Umbilical cord (tissue), 2 donors: ENCODE measurements around the gene FAM136A. TPM values are rescaled to one million over a fixed set of nuclear protein-coding genes. Genes with fewer than 3 reads are reported as not detected.
A peak's percentile ranks its signal among the peaks of the same experiment; 100 is the strongest.
"Not testable (repeated sequence)": the region's sequence is repeated elsewhere in the genome, so short reads cannot be mapped to it uniquely, and the experiment has no call there.

Source experiments
- DNase-seq: peaks from one replicate; pipeline ENCODE4 v3.0.0-alpha.2; 2015; ENCODE audit warnings: low spot score
- total RNA-seq: library from RNA; depleted of rRNA; stranded (reverse); fragments of >200 nt; gene quantifications from one replicate; pipeline ENCODE4 v1.2.3, GENCODE V29; 2014; ENCODE audit warnings: low replicate concordance; ENCODE audit not compliant: insufficient read depth

Gene FAM136A
- 20.9 TPM for total RNA-seq

DNA sequence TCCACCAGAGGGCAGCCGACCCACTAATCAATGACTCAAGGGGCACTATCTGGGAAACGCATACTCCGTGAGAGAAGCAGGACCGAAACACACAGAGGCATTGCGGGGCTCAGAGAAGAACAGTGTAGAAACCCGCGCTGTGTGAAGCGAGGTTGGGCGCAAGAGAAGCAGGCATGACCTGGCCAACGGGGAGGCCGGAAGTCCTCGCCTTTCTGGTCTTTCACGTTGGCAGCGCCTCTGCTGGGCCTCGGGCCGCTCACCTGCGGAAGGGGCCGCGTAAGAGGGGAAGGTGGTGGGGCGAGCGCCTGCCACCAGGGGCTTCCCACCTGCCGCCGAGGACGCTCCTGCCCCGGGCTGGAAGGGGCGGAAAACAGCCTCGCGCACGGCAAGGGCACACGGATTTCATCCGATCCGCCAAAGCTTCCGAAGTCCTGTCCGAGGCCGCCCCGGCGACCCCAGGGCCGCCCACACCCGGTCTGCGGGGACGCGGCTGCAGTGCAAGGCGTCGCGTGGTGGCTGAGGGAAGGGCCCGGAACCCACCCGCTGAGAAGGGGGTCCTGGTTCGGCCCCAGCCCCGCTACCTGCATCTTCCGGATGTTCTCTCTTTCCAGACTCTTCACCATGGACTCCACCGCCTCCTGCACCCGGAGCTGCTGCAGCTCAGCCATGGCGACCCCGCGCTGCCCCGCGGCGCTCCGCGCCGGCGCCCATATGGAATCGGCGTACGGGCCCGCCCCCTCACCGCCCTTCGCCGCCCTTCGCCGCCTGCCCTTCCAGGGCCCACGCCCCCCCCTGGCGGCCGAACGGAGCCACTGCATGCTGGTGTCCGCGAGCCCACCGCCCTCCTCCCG, at the start of gene FAM136A:
Gene FAM136A, minus strand, starts transcription at position 724 of the 851 bp plus-strand sequence. Its CDS starts 56 bp downstream, at position 668.
- DNase-seq, result peak; percentile 84

DNA sequence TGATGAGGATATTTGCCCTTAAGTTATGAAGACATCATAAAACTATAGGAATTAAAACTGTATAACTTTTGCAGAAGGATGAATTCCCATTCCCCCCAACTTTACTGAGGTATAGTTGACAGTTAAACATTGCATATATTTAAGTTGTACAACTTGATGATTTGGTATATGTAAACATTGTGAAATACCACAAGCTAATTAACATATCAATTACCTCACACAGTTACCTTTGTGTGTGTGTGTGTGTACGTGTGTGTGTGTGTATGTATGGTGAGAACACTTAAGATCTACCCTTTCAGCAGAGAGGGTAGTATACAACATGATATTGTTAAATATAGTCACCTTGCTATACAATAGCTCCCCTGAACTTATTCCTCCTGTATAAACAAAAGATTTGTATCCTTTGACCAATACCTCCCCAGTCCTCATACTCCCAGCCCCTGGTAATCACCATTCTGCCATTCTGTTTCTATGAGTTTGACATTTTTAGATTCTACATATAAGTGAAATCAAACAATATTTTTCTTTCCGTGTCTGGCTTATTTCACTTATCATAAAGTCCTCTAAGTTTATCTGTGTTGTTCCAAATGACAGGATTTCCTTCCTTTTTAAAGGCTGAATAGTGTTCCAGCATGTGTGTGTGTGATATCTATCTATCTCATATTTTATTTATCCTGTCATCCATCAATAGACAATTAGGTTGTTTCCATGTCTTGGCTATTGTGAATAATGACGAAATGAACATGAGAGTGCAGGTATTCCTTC, 48.2 kb upstream of the FAM136A start:
- DNase-seq, result no peak

DNA sequence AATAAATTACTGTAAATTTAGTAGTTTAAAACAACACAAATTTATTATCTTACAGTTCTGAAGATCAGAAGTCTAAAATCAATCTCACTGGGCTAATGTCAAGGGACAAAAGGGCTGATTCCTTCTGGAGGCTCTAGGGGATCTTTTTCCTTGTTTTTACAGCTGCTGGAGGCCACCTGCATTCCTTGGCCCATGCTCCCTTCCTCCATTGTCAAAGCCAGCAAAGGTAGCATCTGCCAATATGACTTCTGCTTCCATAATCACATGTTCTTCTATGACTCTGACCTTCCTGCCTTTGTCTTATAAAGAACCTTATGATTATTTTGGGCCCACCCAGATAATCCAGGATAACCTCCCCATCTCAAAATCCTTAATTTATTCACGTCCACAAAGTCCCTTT, 46.0 kb upstream of the FAM136A start:
- DNase-seq, result no peak

DNA sequence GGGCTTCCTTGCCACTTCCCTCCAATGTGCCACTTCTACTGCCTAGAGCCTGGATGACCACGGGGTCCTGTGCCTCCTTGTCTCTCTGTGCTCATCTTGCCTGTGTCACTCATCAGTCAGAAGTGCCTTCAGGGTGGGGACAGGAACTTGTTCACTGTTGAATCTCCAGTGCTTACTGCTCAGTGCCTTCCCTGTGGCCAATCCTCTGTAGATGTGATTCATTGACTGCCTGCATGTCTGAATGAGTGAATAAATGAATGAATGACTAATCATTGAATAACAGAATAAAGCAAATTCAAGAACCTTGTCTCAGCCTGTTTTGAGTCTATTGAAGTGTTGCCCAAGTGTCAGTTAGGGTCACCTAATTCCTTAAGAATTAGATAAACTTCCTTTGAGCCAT, 42.3 kb upstream of the FAM136A start:
- no peak for DNase-seq

DNA sequence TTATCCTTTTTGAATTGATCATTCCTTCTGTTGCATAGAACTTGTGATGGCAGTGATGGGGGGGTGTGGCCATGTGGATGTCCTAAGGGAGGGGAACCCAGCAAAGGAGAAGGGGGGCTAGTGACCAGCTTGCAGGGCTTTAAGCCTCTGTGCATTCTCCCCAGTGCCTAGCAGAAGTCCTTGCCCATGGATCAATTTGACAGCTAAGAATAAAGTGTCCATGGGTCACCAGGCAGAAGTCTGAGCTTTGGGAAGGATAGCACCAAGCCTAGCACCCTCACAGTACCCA, 39.6 kb upstream of the FAM136A start:
- no peak for DNase-seq

- DNase-seq, result peak; percentile 27
These were observed 39.1 kb upstream of the FAM136A start for GRCh38 chr2:70340761-70341476.

DNA sequence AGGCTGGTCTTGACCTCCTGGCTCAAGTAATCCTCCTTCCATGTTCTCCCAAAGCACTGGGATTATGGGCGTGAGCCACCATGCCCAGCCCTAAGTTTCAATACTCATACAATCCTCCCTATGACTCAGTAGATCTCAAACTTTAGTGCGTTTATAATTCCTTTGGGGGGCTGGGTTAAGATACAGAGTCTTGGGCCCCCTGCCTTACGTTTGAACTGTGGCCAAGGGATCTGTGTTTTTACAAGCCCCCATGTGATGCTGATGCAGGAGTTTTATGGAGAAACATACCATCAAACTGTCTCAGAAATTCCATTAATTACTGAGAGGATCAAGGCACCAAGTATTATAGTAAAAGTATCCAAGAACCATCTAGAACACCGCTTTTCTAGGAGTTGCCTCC, 38.2 kb upstream of the FAM136A start:
- DNase-seq, result peak; percentile 78

DNA sequence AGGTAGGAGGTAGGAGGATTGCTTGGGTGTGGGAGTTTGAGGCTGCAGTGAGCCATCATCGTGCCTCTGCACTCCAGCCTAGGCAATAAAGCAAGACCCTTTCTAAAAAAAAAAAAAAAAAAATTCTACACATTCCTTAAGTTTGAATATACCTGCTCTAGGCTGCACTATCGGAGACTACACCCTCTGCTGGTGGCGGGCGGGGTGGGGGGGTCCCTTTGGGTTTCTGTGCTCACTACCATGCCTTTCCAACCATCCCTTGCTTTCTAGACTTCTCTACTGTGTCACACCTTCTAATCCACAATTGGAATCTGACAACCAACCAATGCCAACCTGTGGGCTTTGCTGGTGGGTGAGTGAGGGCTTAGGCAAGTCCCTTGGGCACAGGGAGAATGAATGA, 34.7 kb upstream of the FAM136A start:
- no peak for DNase-seq

DNA sequence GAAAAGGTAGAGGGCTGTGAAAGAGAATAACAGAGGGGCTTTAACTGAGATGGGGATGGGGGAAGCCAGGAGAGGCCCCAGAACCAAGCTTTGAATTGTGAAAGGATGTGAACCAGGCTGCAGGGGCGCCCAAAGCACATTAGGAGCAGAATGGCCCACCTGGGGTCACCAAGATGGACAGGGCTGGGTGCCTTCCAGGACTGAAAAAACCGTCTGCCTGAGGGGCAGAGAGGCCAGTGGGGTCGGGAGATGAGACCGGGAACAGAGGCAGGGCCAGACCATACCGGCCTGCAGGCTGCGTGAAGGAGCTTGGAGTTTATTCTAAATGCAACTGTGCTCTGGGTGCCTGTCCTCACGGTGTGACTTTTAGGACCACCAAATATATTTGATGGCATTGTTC, 29.1 kb upstream of the FAM136A start:
- DNase-seq, result no peak

DNA sequence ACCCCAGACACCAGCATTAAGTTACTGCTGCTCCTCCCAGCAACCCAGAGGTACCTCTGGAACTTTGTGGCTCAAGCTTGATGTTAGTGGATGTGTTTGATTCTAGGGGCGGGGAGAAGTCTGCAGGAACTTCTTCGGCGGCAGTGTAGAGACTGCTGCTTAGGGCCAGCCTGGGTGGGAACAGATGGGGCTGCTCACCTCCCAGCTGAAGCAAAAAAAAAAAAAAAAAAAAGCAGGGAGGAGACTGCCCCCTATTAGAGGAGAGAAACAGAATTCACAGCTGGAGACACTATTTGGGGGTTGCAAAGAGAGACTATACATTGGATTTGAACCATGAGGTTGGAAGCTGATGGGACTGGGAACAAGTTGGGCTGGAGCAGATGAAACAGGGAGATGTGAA, 28.6 kb upstream of the FAM136A start:
- DNase-seq, result no peak

DNA sequence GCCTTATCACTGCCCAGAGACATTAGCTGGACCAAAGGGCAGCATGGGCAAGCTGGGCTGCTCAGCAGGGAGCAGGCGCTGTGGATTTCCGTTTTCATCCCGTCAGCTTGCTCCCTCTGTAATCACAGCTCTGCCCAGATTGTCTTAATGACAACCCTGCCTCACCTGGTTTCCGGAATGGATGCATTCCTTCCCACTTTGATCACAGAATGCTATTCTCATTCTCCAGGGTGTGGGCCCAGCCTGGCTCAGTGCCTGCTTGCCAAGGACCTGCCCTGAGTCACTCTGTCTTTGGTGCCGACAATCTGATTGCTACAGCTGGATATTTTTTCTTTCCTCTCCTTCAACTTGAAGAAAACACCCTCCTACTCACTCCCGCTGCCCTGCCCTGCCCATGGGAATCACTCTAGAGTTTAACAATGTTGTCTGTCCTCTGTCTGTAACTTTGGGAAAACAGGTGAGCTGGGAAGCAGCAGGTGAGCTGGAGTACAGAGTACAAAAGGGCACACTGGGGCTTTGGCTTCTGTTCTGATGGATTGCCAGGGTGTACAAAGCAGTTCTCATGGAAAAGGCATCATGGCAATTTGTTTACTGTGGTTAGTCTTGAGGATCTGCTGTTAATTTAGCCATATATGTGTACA, 27.2 kb upstream of the FAM136A start:
- DNase-seq, result peak; percentile 40

DNA sequence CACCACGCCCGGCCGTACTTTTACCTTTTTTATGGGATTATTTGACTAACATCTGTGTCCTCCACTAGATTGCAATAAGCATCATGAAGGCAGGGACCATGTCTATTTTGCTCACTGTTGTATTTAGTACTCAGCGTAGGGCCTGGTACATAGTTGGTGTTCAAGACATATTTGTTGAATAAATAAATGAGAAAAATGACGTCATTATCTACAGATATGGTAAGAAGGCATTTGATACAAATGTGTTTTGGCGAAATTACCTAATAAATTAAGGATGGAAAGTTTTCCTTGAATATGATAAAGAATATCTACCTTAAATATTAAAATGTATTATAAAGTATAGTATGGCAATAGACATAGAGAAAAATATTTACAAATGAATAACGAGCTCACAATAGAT, 24.0 kb upstream of the FAM136A start:
- DNase-seq, result no peak

GRCh38 chr2:70322518-70322917, 20.7 kb upstream of the FAM136A start:
- DNase-seq, result no peak

DNA sequence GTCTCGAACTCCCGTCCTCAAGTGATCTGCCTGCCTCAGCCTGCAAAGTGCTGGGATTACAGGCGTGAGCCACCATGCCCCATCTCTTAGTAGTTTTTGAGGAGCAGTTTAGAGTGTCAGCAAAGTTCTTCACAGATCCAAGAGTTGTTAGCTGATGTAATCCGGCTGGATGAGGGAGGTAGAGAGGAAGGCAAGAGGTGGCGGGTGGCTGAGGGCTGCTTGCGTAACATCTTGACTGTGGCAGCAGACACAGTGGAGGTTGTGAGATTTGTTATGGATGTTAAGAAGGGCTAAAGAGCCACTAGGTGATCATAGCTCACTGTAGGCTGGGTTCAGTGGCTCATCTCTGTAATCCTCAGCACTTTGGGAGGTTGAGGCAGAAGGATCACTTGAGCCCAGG, 19.5 kb upstream of the FAM136A start:
- no peak for DNase-seq

DNA sequence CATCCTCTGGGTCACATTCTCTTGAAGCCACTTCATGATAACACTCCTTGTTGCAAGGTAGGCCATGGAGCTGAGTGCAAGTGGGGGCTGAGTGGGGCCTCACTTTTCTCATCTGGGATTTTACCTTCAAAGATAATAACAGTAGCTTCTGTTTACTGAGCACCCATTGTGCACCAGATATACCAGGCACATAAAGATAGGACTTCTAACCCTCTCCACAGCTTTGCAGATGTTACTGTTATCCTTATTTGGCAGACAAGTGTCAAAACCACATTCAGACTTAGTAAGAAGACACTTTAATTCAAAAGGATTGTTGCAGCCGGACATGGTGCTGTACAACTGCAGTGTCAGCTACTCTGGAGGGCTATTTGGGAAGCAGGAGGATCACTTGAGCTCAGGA, 12.8 kb upstream of the FAM136A start:
- DNase-seq, result no peak

DNA sequence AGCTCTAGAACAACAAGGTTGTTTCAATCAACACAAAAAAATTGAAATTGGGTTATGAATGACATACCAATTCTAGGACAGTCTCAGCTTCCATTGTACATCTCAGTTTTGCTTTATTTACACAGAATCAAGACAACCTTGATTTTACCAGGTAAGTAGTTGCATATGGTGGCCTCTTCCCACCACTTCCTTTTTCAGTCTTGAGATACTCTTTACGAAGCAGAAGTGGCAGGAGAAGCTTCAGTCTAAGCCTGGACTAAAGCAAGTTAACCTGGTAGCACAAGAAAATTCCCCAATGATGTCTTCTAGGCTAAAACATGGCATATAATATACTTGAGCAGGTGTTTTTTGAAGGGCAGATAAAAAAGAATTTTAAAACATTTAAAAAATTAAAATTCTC, 10.7 kb upstream of the FAM136A start:
- DNase-seq, result no peak

GRCh38 chr2:70310899-70311298, 9.0 kb upstream of the FAM136A start:
- DNase-seq, result no peak

DNA sequence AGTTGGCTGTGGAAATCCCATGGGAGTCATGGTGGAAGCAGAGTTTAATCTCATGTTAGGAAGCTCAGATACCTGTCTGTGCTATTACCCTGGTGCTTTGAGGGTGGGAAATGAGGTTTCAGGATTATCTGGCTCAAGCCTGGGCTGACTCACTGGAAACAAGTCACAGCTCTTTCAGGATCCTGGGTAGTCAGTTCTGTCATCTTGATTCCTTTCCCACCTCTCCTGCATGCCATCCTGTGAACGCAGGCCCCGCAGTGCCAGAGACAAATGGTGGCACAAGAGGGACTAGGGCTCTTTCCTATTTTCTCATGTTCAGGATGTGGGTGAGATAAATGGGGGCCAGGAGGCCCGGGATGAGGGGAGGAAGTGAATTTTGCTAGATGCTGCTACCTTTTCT, 3.7 kb upstream of the FAM136A start:
- DNase-seq, result no peak

- DNase-seq, result no peak
These were observed 2.6 kb upstream of the FAM136A start for GRCh38 chr2:70304498-70304897.

DNA sequence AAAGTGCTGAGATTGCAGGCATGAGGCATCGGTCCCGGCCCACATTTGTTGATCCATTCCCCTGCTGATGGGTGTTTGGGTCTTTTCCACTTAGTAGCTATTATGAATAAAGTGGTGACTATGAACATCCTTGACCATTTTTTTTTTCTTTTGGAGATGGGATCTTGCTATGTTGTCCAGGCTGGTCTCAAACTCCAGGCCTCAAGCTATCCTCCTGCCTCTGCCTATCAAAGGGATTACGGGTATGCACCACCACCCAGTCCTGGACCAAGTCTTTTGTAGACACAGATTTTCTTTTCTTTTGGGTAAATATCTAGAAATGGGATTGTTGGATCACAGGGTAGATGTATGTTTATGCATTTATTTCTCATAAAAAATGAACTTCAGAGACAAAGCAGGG, 1.3 kb upstream of the FAM136A start:
- DNase-seq, result no peak

DNA sequence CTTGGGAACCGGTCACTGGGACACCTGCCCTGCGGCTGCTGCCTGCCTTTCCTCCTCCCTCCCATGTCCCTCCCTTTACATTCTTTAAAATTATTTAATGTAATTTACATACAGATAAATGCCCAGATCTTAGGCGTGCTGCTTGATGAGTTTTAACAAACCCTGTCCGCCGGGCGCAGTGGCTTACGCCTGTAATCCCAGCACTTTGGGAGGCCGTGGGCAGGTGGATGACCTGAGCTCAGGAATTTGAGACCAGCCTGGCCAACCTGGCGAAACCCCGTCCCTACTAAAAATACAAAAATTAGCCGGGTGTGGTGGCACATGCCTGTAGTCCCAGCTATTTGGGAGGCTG, 304 bp upstream of the FAM136A start:
- not testable (repeated sequence) for DNase-seq

DNA sequence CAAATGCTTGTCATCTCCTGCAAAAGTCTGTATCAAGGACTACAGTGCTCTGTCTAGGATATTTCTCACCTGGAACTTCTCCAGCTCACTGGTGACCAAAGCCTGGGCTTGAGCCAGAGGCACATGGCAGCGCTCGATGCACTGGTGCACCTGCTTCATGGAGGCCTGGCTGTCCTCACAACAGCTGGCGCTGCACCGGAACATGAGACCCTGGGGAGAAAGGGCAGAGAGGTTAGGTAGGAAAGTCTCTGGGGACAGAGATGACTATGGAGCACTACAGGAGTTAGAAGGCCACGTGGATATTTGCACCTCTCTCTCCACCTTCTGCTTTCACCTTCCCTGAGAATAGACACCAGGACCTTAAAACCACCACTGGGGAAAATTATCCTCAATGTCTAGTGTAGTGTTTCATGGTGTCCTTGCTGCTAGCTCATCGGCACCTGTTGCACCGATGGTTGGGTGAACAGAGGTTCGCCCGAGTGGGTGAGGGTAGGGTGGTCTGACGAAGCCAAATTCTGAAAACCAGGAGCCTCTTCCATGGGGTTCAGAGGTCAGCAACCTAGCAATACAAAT, 1.0 kb downstream of the FAM136A start:
- no peak for DNase-seq
